ENCODE measurements around the gene KIF15.

DNA sequence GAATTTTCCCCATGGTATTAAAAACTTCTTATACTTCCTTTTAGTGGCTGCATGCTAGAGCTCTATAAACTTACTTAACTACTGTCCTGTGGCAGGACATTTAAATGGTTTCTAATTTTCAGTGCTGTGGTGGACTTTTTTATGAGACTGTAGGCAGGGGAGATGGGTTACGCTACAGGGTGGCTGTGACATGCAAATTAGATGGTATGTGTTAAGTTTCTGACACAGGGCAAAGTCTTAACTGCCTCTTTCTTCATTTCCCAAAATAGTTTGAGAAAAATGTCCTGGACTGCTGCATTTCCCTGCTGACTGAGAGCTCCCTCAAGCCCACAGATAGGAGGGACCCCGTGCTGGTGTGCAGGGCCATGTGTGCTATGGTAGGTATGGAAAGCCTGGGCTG is 134.8 kb downstream of the KIF15 start:
- TF ChIP-seq, protein P1, sequence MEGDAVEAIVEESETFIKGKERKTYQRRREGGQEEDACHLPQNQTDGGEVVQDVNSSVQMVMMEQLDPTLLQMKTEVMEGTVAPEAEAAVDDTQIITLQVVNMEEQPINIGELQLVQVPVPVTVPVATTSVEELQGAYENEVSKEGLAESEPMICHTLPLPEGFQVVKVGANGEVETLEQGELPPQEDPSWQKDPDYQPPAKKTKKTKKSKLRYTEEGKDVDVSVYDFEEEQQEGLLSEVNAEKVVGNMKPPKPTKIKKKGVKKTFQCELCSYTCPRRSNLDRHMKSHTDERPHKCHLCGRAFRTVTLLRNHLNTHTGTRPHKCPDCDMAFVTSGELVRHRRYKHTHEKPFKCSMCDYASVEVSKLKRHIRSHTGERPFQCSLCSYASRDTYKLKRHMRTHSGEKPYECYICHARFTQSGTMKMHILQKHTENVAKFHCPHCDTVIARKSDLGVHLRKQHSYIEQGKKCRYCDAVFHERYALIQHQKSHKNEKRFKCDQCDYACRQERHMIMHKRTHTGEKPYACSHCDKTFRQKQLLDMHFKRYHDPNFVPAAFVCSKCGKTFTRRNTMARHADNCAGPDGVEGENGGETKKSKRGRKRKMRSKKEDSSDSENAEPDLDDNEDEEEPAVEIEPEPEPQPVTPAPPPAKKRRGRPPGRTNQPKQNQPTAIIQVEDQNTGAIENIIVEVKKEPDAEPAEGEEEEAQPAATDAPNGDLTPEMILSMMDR (IDR thresholded peaks at IDR 0.05), result no peak
- no peak for TF ChIP-seq POLR2AphosphoS5 (IDR thresholded peaks at IDR 0.05)

Measured in suprapubic skin (tissue), 3 donors.